ENCODE results near the gene XIST.

The XIST gene

GRCh38 chrX:73851014-73852009 is 1.2 kb downstream of the XIST start (continued):
- TF ChIP-seq ZBTB1 (tag by site-specific recombination; IDR thresholded peaks at IDR 0.05) (peak; percentile 82; the same call in 1 of the 2 replicates), ZXDB (tag by site-specific recombination; IDR thresholded peaks at IDR 0.05) (peak; percentile 96), ZNF19 (tag by site-specific recombination; IDR thresholded peaks at IDR 0.05; ENCODE audit: low read depth) (no peak), ZNF837 (tag by site-specific recombination; IDR thresholded peaks at IDR 0.05) (no peak), MYNN (tag by site-specific recombination; IDR thresholded peaks at IDR 0.05; ENCODE audit: borderline replicate concordance) (peak; percentile 62; the same call in 1 of the 2 replicates), ZBTB17 (tag by site-specific recombination; IDR thresholded peaks at IDR 0.05) (peak; percentile 83), ZBTB49 (tag by site-specific recombination; IDR thresholded peaks at IDR 0.05; ENCODE audit: low read depth) (no peak), KLF17 (tag by site-specific recombination; IDR thresholded peaks at IDR 0.05) (peak; percentile 76), ZNF529 (tag by site-specific recombination; IDR thresholded peaks at IDR 0.05; ENCODE audit: insufficient replicate concordance) (no peak), ZNF266 (tag by site-specific recombination; IDR thresholded peaks at IDR 0.05; ENCODE audit: low read depth) (no peak), ZNF707 (tag by site-specific recombination; IDR thresholded peaks at IDR 0.05) (no peak), FEZF1 (tag by site-specific recombination; IDR thresholded peaks at IDR 0.05) (peak; percentile 88), ZNF701 (tag by site-specific recombination; IDR thresholded peaks at IDR 0.05) (no peak), KLF10 (tag by site-specific recombination; IDR thresholded peaks at IDR 0.05) (peak; percentile 98), ZNF626 (tag by site-specific recombination; IDR thresholded peaks at IDR 0.05) (no peak), AEBP2 (tag by site-specific recombination; IDR thresholded peaks at IDR 0.05; ENCODE audit: borderline replicate concordance) (no peak), ZNF571 (tag by site-specific recombination; IDR thresholded peaks at IDR 0.05) (no peak), ZNF560 (tag by site-specific recombination; IDR thresholded peaks at IDR 0.05; ENCODE audit: borderline replicate concordance) (no peak), ZNF221 (tag by site-specific recombination; IDR thresholded peaks at IDR 0.05; ENCODE audit: borderline replicate concordance) (no peak), ZNF548 (tag by site-specific recombination; IDR thresholded peaks at IDR 0.05) (no peak), ZNF112 (tag by site-specific recombination; IDR thresholded peaks at IDR 0.05) (no peak), HOXD13 (CRISPR knock-in tag; IDR thresholded peaks at IDR 0.05; ENCODE audit: borderline replicate concordance) (peak; percentile 85; the same call in 1 of the 2 replicates), ZNF335 (tag by site-specific recombination; conservative IDR thresholded peaks at IDR 0.05) (peak; percentile 39; the same call in 1 of the 2 replicates), ZNF398 (tag by site-specific recombination; IDR thresholded peaks at IDR 0.05) (no peak; the same call in 1 of the 2 replicates), SALL2 (tag by site-specific recombination; IDR thresholded peaks at IDR 0.05; ENCODE audit: borderline replicate concordance) (no peak), ZNF211 (tag by site-specific recombination; IDR thresholded peaks at IDR 0.05; ENCODE audit: low read depth) (no peak), ZEB2 (tag by site-specific recombination; IDR thresholded peaks at IDR 0.05) (peak; percentile 79), ZNF513 (tag by site-specific recombination; IDR thresholded peaks at IDR 0.05) (peak; percentile 38), ZNF830 (tag by site-specific recombination; IDR thresholded peaks at IDR 0.05; ENCODE audit: low read depth) (no peak), TCF7L2 (IDR thresholded peaks at IDR 0.05; ENCODE audit: borderline replicate concordance, low read depth, low read length) (0 out of 2 replicates have a peak, but pooled peaks have one; percentile 36), ZNF624 (tag by site-specific recombination; IDR thresholded peaks at IDR 0.05) (no peak), ZNF791 (tag by site-specific recombination; IDR thresholded peaks at IDR 0.05) (no peak)
